Bronchial epithelial cell (primary cell): ENCODE measurements around the gene CASK. TPM values are rescaled to one million over a fixed set of nuclear protein-coding genes. Genes with fewer than 3 reads are reported as not detected.

Experiments
- DNase-seq: peaks from one replicate; pipeline ENCODE4 v3.0.0-alpha.2; 2010; ENCODE audit warnings: low read depth
- FAIRE-seq: peaks from 2 replicates; lab custom pipeline; 2011; peaks lifted over from hg19 to GRCh38; lab: Jason Lieb, UNC
- H3K27me3 ChIP-seq: 2 replicates; pipeline ENCODE4 v1.5.1; 2011; ENCODE audit warnings: low read length; ENCODE audit not compliant: control insufficient read depth, insufficient read depth
- H3K36me3 ChIP-seq: 2 replicates; pipeline ENCODE4 v1.5.1; 2011; ENCODE audit warnings: low read length; ENCODE audit not compliant: control insufficient read depth, insufficient read depth
- H3K4me3 ChIP-seq: 2 replicates; pipeline ENCODE4 v1.5.1; 2011; ENCODE audit warnings: mild to moderate bottlenecking, low read depth, low read length, control low read depth
- total RNA-seq: library from RNA; depleted of rRNA; stranded (reverse); fragments of >200 nt; gene quantifications from 2 replicates; pipeline ENCODE4 v1.2.1, GENCODE V29; 2014
- TF ChIP-seq, protein P1 (sequence below): IDR thresholded peaks from 2 replicates; pipeline ENCODE4 v1.5.1; 2011; ENCODE audit warnings: mild to moderate bottlenecking, moderate library complexity, low read length, control low read depth, inconsistent platforms; ENCODE audit not compliant: insufficient read depth, severe bottlenecking

Gene CASK
- total RNA-seq, 1 donor from 2014 or later, result 141 TPM

DNA sequence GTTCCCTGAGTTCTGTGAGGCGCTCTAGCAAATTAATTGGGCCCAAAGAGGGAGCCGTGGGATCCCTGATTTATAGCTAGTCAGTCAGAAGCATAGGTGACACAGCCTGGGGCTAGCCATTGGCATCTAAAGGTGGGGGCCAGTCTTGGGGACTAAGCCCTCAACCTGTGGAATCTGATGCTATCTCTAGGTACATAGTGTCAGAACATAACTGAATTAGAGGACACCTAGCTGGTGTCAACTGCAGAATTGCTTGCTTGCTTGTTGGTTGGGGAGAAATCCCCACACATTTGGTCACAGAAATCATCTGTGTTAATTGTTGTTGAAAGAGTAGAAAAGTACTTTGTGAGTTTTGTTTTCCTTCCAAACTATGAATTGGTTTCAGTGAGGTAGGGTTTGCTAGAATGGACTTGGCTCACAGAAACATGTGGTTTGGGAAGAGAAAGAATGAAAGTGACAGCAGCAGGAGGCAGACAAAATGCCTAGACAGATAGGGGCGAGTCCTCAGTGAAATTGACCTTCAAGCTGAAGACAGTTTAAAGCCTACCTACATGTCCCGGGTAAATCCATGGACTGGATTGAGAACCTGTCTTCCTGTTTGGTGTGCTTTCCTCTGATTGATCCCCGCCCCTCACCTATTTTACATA, 212.2 kb downstream of the CASK start:
- no peaks in the 10 kb centered on the region for H3K27me3 ChIP-seq
- DNase-seq (no peak), FAIRE-seq (peak; percentile 55)
- H3K36me3 ChIP-seq, result no peaks in the 10 kb centered on the region
- no peak overlapping the region for H3K4me3 ChIP-seq
- TF ChIP-seq, protein P1, sequence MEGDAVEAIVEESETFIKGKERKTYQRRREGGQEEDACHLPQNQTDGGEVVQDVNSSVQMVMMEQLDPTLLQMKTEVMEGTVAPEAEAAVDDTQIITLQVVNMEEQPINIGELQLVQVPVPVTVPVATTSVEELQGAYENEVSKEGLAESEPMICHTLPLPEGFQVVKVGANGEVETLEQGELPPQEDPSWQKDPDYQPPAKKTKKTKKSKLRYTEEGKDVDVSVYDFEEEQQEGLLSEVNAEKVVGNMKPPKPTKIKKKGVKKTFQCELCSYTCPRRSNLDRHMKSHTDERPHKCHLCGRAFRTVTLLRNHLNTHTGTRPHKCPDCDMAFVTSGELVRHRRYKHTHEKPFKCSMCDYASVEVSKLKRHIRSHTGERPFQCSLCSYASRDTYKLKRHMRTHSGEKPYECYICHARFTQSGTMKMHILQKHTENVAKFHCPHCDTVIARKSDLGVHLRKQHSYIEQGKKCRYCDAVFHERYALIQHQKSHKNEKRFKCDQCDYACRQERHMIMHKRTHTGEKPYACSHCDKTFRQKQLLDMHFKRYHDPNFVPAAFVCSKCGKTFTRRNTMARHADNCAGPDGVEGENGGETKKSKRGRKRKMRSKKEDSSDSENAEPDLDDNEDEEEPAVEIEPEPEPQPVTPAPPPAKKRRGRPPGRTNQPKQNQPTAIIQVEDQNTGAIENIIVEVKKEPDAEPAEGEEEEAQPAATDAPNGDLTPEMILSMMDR, result no peak

DNA sequence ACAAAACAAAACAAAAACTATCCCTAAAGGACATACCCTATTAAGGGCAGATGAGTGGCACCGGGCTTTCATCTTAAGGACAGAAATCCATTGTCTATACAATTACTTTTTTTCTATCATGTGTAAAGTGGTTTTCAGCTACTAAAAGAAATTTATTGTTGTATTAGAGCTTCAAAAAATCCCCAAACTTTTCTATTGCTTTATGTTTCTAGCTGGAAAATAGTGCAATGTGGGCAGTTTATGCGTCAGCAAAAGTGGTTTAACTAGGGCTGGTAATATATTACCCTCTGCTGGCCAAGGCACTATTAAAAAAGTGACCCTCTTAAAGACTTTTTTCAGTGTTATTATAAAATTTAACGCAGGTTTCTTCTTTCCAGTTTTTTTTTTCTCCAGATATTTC, 214.9 kb downstream of the CASK start:
- TF ChIP-seq, protein P1, result no peak
- H3K4me3 ChIP-seq, result no peak overlapping the region
- FAIRE-seq, result no peak
- no peaks in the 10 kb centered on the region for H3K27me3 ChIP-seq
- no peaks in the 10 kb centered on the region for H3K36me3 ChIP-seq
- DNase-seq, result no peak

DNA sequence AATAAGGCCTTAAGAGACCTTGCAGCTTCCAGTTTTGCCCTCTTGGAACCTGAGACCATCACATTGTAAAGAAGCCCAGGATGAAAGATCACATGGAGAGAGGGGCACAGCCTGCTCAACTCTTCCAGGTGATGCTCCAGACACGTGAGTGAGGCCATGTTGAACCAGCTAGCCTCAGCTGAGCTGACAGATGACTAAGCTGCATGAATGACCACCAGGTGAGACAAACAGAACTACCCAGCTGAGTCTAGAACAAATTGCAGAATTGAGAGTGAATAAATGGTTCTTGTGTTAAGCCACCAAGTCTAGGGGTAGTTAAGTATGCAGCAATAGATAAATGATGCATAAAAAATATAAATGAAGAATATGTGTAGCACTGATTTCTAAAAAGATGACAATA, 216.1 kb downstream of the CASK start:
- Histone ChIP-seq H3K4me3 (no peak overlapping the region), H3K27me3 (no peaks in the 10 kb centered on the region), H3K36me3 (no peaks in the 10 kb centered on the region)
- DNase-seq (no peak), FAIRE-seq (no peak)
- TF ChIP-seq, protein P1, result no peak

DNA sequence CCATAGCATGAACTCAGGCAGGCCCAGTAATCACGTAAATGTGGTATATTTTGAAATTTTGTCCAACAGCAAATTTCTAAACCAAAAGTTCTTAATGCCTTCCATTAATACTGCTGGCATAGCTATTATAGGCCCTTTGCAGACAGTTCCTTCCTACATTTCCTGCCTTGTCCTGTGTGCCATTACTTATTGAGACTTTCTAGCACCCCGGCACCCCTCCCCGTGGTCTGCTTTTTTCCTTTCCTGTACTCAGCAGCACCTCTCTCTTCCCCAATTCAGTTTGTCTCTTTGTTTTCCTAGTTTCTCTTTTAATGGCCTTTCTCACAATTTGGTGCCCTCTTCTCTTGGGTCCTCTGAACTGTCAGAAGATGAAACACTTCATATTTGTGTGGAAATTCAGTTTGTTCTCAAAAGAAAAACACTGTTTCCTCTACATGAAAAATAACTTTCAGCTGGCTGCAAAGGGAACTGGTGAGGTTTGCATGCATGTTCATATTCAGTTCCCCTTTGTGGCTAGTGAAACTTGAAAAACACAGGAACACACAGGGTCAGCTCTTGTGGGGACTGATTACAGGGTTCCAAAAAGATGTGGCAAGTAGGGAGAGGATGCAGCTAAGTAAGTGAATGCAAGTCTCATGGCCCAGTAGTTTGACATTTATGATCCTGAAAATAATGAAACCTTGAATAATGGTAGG, 217.5 kb downstream of the CASK start:
- no peaks in the 10 kb centered on the region for H3K27me3 ChIP-seq
- TF ChIP-seq, protein P1, result no peak
- H3K4me3 ChIP-seq, result no peak overlapping the region
- H3K36me3 ChIP-seq, result no peaks in the 10 kb centered on the region
- FAIRE-seq (no peak), DNase-seq (no peak)

DNA sequence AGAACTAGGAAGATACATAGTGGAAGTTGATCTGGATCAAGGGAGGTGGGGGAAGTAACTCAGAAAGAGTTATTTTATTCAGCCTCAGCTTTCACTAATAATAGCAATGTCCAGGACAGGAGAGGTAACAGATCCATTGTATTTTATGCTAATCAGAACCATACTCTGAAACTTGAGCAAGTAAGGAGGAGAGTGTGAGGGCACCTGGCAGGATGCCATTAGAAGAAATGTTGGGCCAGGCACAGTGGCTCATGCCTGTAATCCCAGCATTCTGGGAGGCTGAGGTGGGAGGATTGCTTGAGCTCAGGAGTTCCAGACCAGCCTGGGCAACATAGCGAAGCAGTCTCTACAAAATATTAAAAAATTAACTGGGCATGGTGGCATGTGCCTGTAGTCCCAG, 218.3 kb downstream of the CASK start:
- Histone ChIP-seq H3K36me3 (no peaks in the 10 kb centered on the region), H3K27me3 (no peaks in the 10 kb centered on the region), H3K4me3 (no peak overlapping the region)
- TF ChIP-seq, protein P1, result no peak
- DNase-seq (no peak), FAIRE-seq (no peak)
